Muscle of arm (tissue), 12 donors: ENCODE data around the gene RAB30. TPM values are rescaled to one million over a fixed set of nuclear protein-coding genes. Genes with fewer than 3 reads are reported as not detected.

Source experiments
- DNase-seq: peaks from one replicate; pipeline ENCODE4 v3.0.0-alpha.2; 2013
- polyA plus RNA-seq, 12 donors: library from polyadenylated mRNA; unstranded; fragments of 120-200 nt; gene quantifications; one replicate each; pipeline ENCODE4 v1.2.1, GENCODE V29; 2013; ENCODE audit not compliant: insufficient read length in 12 of 12

The RAB30 gene
- polyA plus RNA-seq, 12 donors, result 12.8 to 21.0 (median 16.1) TPM; not detected in 1

DNA sequence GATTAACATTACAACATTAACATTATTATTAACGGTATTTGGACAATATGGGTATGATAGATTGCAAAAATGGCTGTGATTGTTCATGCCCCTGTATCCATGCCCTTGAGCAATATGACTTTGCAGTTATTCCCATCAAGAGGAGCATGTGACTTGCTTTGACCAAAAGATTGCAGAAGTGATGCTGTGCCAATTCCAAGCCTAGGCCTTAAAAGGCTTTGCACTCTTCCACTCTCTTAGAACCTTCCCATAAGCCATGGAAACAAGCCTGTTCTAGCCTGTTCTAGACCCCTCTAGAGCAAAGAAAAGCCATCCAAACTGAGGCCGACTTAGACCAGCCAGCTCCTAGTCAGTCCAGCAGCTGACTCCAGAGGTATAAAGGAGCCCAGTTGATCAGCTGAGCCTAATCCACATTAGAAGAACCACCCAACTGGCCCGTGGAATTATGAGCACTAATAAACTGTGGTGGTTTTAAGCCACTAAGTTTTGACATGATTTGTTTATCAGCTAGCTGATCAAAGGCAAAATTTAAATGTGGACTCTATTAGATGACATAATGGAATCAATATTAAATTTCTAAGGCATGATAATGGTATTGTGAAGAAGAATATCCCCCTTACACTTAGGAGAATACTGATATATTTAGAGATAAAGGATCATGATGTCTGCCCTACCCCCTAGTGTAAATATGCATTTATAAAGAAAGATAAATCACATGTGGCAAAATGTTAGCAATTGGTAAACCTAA lies 28.6 kb downstream of the RAB30 start:
- DNase-seq, result no peak

GRCh38 chr11:83041126-83041525 lies 30.6 kb downstream of the RAB30 start:
- no peak for DNase-seq

DNA sequence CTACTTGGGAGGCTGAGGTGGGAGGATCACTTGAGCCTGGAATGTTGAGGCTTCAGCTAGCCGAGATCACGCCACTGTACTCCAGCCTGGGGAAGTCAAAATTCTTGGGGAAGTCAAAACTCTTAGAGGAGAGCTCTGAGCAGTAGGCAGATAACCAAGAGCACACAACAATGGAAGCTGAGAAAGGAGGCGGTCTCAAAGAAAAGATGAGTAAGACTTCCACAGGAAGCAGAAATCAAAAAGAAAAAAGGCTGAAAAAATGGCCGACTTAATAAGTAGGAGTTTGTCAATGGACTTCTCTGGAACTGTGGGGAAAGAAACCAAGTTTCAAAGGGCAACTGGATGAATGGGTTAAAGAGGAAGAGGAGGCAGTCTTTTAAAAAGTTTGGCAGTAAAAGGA lies 32.1 kb downstream of the RAB30 start:
- DNase-seq, result no peak

DNA sequence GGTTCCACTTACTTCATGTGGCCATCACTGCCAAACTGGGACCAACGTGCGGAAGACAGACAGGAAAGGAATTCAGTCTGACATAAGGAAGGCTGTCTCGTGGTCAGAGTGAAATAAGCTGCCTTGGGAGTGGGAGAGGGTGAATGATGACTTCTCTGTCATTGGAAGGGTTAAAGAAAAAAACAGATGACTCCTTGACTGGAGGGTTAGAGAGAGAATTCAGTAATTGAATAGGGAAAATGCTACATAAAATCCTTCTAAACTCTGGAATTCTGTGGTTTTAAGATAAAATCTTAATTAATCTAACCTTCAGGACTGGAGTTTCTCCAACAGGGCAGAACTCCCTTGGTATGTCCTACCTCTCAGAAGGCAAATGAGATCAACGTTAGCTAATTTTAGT lies 33.8 kb downstream of the RAB30 start:
- no peak for DNase-seq

DNA sequence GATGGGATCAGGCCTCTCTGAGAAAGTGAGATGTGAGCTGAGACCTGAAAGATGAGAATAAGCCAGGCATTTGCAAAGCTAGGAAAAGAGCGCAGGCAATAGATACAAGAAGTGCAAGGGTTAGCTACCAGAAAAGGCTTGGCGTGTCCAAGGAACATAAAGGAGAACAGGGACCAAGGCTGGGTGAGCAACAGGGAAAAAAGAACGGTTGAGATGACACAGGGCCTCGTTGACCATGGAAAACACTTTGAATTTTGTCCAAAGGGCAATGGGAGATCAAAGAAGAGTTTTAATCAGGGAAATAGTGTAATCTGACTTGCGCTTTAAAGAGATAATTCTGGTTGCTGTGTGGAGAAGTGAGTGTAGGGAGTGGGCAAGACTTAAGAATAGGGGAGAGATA lies 35.0 kb downstream of the RAB30 start:
- no peak for DNase-seq

DNA sequence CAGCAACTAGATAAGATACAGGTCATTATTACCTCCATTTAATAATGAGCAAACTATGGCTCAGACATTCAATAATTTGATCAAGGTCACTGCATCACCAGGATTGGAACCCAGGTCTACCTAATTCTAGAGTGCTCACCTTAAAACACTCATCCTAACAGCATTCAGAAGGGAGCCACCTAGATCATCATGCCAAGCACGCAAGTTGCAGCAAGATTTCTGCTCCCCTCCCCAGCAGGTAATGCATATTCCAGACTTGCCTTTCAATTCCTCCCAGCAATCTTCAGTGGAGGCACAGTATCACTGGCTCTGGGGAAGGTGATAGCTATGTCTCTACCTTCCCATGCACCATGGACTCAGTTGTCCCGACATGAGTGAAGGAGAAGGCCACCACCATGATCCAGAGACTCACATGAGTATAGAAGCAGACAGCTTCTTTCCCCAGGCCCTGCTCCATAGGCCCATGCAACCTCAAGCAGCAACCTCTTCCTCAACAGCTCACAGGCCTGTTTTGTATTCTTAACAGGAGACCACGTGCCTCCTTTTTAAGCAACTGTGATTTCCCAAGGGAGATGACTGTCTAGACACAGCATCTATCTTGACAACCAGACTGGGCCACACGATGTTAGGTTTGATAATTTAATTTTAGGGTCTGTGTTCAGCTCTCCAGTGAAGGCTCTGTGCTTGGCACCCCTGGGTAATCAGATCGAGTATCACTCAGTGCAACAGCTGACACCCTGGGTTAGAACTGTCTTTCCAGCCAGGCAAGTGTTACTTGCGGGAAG lies 36.4 kb downstream of the RAB30 start:
- DNase-seq, result peak; percentile 17

DNA sequence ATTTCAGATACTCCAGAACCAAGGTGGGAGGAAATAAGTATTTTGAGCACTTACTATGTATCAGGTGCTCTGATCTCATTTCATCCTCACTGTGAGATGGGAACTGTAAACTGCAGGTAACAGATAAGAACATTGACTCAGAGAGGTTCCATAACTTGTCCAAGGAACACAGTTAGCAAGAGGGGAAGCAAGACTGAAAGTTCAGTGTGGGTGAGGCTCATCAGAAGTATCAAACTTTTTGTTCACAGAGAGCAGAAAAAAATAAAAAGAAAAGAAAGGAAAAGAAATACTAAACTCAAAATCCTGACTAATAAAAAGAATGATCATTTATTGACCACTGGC lies 37.1 kb downstream of the RAB30 start:
- no peak for DNase-seq

GRCh38 chr11:83033972-83034672 lies 37.6 kb downstream of the RAB30 start:
- DNase-seq, result peak; percentile 73

- DNase-seq, result peak; percentile 40
Measured at GRCh38 chr11:83033371-83033770, 38.3 kb downstream of the RAB30 start.

- peak; percentile 59 for DNase-seq
Measured at GRCh38 chr11:83031127-83031526, 40.6 kb downstream of the RAB30 start.

- no peak for DNase-seq
Measured at GRCh38 chr11:83027794-83028193, 43.9 kb downstream of the RAB30 start.

DNA sequence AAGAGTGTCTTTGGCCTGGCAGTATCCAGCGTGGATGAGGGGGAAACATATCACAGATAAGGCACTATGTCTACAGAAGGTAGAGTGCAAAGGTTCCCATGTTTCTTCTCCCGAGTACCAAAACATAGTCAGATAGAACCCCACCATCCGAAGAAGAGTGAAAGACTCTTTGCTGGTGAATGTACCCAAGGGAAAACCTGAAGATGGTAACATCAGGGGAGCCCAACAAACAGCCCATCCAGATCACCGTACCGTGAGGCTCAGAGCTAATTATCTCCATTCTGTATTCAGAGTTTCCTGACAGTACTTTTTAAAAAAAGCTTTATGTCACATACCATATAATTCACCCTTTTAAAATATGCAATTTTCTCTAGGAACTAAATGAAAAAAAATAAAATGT lies 44.4 kb downstream of the RAB30 start:
- no peak for DNase-seq

GRCh38 chr11:83026229-83026628 lies 45.5 kb downstream of the RAB30 start:
- no peak for DNase-seq

DNA sequence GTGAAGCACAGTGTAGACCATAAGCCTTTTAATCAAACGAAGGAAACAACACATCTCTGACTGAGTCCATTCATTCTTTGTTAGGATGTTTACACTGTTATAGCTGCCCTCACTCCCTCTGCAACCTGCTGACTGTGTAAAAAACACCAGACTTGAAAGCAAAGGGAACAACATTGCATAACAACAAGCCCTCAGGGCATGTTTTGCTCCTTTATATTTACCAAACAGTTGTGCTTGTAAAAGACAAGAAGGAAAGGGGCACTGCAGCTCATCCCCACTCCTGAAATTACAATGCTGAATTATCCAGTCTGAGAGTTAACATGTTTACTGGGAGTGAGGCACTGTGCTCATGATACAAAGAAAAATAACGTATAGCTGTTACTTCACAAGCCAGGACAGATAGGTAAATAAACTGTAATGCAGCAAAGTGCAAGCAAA lies 46.4 kb downstream of the RAB30 start:
- DNase-seq, result no peak

DNA sequence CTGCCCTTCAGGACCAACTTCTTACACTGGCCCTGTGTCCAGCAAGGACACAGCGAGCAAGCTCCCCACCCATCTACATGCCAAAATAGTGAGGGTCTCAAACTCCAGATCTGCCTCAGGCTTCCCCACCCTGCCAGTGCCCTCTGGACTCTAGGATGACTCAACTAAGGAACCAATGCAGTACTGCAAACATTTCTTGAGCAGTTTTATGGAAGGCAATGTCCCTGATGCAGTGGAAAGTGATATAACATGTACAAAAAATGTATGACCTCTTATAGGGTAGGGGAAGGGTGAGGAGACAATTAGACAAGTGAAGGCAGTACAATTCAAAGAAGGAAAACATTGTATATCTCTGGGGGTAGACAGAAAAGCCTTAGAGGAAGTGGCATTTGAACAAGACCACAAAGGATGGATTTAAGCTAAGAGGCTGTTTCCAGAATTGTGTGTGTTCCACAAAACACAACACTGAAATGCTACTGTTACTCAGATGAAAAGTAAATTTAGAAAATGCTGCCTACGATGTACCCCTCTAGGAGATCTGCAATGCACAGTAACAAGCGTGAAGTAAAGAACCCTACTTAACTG lies 47.3 kb downstream of the RAB30 start:
- DNase-seq, result no peak

DNA sequence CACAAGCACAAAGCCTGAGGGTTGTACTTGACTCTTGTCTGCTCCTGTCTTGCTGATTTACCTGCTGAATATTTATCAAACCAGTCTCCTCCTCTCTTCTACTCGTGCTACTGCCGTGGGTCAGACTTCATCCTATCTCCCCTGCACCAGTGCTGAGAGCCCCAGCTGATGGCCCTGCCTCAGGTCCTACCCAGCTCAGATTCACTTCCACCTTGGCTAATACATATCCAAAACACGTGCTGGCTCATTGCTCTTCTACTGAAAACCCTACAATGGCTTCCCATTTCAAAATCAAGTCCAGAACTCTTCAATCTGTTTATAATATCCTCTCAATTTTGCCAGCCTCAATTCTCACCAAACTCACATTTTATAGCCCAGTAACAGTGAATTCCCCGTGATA lies 48.3 kb downstream of the RAB30 start:
- no peak for DNase-seq

DNA sequence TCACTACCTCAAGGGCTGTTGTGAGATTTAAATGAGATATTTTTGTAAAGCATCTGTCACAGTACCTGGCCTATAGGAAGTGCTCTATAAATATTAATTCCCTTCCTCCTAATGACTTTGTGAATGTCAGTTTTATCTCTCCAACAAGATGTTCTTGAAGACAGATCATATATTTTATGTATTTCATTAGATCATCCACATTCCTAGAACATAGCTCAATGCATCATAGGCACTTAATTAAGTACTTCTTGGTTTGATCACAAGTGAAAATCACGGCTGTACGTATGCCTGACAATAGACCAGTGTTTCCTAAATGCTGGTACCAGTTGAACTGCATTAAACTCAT lies 49.9 kb downstream of the RAB30 start:
- DNase-seq, result no peak

DNA sequence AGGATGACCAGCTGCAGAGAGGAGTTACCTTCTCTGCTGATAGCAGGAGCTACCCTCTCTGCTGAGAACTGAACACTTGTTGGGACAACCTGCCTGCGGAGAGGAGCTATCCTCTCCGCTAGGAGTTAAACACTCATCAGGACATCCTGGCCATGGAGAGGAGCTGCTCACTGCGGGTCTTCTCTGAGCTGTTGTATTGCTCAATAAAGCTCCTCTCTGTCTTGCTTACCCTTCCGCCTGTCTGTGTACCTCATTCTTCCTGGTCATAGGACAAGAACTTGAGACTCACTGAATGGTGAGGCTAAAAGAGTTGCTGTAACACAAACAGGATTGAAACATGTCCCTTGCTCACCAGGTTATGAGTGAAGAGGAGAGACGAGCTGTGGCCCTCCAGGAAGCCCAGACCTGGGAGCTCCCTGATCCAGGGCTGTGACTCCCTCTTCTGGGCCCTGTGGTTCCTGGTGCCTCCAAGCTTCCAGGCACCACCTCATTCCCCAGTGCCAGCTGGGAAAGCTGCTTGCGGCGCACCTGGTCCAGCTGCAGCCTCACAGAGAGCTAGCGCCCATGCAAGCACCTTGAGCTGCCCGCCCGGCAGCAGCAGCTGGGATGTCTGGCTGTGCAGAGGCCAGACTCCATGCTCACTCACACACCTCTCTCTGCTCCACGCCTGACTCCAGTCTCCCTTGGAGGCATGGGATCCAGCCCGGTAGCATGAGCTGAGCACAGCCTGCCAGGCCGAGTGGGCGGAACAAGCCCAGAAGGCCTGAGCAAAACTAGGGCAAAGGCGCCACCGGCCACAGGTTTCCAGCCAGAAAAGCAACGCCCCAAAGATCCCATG lies 50.5 kb downstream of the RAB30 start:
- DNase-seq, result no peak

DNA sequence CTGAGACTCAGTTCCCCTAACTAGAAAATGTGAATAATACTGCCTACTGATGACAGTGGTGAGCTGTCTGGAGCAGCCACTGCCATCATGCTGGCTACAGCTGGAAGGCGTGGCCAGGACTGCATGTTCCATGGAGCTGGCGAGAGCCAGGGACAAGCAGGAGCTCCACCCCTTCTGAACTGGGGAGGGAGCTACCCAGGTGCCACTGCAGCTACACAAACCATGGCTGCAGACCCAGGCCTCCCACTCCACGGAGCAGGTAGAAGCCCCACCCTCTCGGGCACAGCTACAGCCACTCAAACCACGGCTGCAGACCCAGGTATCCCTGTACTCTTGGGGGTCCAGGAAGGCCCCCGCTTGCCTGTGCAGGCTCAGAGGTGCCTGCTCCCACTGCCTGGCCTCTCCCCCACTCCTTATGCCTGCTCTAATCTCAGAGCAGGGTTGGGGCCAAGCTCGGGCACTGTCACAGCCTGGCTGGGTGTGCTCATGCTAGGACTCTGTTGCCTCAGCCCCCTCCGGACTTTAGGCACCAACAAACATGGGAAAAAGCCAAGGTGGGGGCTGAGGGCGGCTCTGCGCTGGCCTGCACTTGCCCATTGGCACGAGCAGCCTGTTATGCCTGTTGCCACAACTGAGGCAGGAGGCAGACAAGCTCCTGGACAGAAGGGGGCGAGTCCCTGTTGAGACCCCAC lies 51.7 kb downstream of the RAB30 start:
- no peak for DNase-seq

- DNase-seq, result no peak
Measured at GRCh38 chr11:83014951-83015350, 56.7 kb downstream of the RAB30 start.
